B cell (primary cell): ENCODE measurements around the gene RABAC1. TPM values are rescaled to one million over a fixed set of nuclear protein-coding genes. Genes with fewer than 3 reads are reported as not detected.
"Not testable (repeated sequence)": the region's sequence is repeated elsewhere in the genome, so short reads cannot be mapped to it uniquely, and the experiment has no call there.

Experiments
- ATAC-seq: fragments of 200-7000 bp; cut with Tn5 transposase; one replicate; pipeline ENCODE4 v1.10.0; 2021; ENCODE audit warnings: low read depth, mild to moderate bottlenecking, moderate number of reproducible peaks, moderate library complexity
- CTCF ChIA-PET: fragments of 350-600 bp; sonication (Branson Sonifier 250); formaldehyde crosslinking; loops from one replicate; lab custom pipeline; 2021; ENCODE audit warnings: antibody characterized with exemption, inconsistent platforms; lab: Charles Lee
- POLR2A ChIA-PET: fragments of 350-600 bp; sonication (Branson Sonifier 250); formaldehyde crosslinking; loops from one replicate; lab custom pipeline; 2021; ENCODE audit warnings: antibody characterized with exemption; lab: Charles Lee
- DNase-seq: peaks from one replicate; pipeline ENCODE4 v3.0.0; 2013
- H2AFZ ChIP-seq: 2 replicates; pipeline ENCODE4 v1.6.1; 2012; ENCODE audit warnings: mild to moderate bottlenecking, low read depth, low read length; ENCODE audit not compliant: insufficient read depth, poor library complexity, severe bottlenecking
- H3K27ac ChIP-seq, 2 donors: 1 replicate in 1 of 2; 2 replicates in 1 of 2; pipeline ENCODE4 v1.5.1; 2012 to 2013; ENCODE audit warnings: low read length in 2 of 2, mild to moderate bottlenecking in 2 of 2, moderate library complexity in 1 of 2
- H3K27me3 ChIP-seq, 4 experiments: fragments of 200-600 bp in 1 of 4; sonication (generic) in 1 of 4; replicated peaks in 1 of 4; 1 replicate in 2 of 4; 2 replicates in 2 of 4; pipeline versions ENCODE4 v1.6.1 to v1.7.0; 2013 to 2016; ENCODE audit warnings: low read length in 3 of 4, mild to moderate bottlenecking in 2 of 4, mixed read lengths in 1 of 4, moderate library complexity in 1 of 4; ENCODE audit not compliant: insufficient read depth in 4 of 4, control insufficient read depth in 3 of 4; ENCODE audit errors: control extremely low read depth in 1 of 4
- H3K36me3 ChIP-seq, 2 experiments: replicated peaks in 1 of 2; 1 replicate in 1 of 2; 2 replicates in 1 of 2; pipeline versions ENCODE4 v1.6.1 to v1.7.1; 2013; ENCODE audit warnings: low read length in 1 of 2; ENCODE audit not compliant: insufficient read depth in 2 of 2, control insufficient read depth in 1 of 2; ENCODE audit errors: control extremely low read depth in 1 of 2, extremely low read depth in 1 of 2
- H3K4me1 ChIP-seq, 2 donors: fragments of 200-600 bp in 1 of 2; sonication (generic) in 1 of 2; 1 replicate in 1 of 2; 2 replicates in 1 of 2; pipeline versions ENCODE4 v1.5.1 to v1.6.1; 2013 to 2017; ENCODE audit warnings: low read length in 2 of 2; ENCODE audit not compliant: control insufficient read depth in 2 of 2, insufficient read depth in 2 of 2
- H3K4me2 ChIP-seq: replicated peaks from 2 replicates; pipeline ENCODE3; 2012; ENCODE audit warnings: mild to moderate bottlenecking, low read depth, low read length; ENCODE audit not compliant: poor library complexity, severe bottlenecking
- H3K4me3 ChIP-seq, 5 experiments: fragments of 200-600 bp in 1 of 5; sonication (generic) in 1 of 5; 1 replicate in 3 of 5; 2 replicates in 2 of 5; pipeline versions ENCODE4 v1.5.1 to v1.7.0; 2011 to 2016; ENCODE audit warnings: low read length in 4 of 5, mild to moderate bottlenecking in 4 of 5, low read depth in 2 of 5, control low read depth in 1 of 5, moderate library complexity in 1 of 5; ENCODE audit not compliant: insufficient read depth in 1 of 5; ENCODE audit errors: control extremely low read depth in 1 of 5, extremely low read depth in 1 of 5
- H3K79me2 ChIP-seq: fragments of 200-600 bp; sonication (generic); one replicate; pipeline ENCODE4 v1.6.0; 2016; ENCODE audit warnings: low read length; ENCODE audit not compliant: control insufficient read depth, insufficient read depth
- H3K9ac ChIP-seq: fragments of 200-600 bp; sonication (generic); 2 replicates; pipeline ENCODE4 v1.6.1; 2017; ENCODE audit warnings: mild to moderate bottlenecking, low read length, moderate library complexity
- H3K9me3 ChIP-seq, 3 donors: one replicate each; pipeline versions ENCODE4 v1.6.1 to v1.7.1; 2013; ENCODE audit warnings: low read length in 2 of 3; ENCODE audit not compliant: control insufficient read depth in 2 of 3, insufficient read depth in 1 of 3; ENCODE audit errors: control extremely low read depth in 1 of 3
- H4K20me1 ChIP-seq: 2 replicates; pipeline ENCODE4 v1.6.0; 2012; ENCODE audit warnings: mild to moderate bottlenecking, low read length; ENCODE audit not compliant: insufficient read depth, control insufficient read depth, poor library complexity, severe bottlenecking
- H3K27ac Mint-ChIP-seq: one replicate; pipeline ENCODE4 v1.8.0; 2021; ENCODE audit warnings: mixed read lengths
- H3K27me3 Mint-ChIP-seq: one replicate; pipeline ENCODE4 v1.8.0; 2021; ENCODE audit warnings: mixed read lengths
- H3K4me1 Mint-ChIP-seq: one replicate; pipeline ENCODE4 v1.8.0; 2021; ENCODE audit warnings: mixed read lengths
- H3K4me3 Mint-ChIP-seq: one replicate; pipeline ENCODE4 v1.8.0; 2021; ENCODE audit warnings: mixed read lengths
- H3K9me3 Mint-ChIP-seq: one replicate; pipeline ENCODE4 v1.8.0; 2022; ENCODE audit warnings: mixed read lengths; ENCODE audit not compliant: insufficient read depth
- CTCF ChIP-seq: fragments of 200-600 bp; IDR thresholded peaks from one replicate; pipeline ENCODE4 v1.8.0; 2022; ENCODE audit warnings: antibody characterized with exemption, mild to moderate bottlenecking
- EZH2 ChIP-seq: IDR thresholded peaks from 2 replicates; pipeline ENCODE4 v1.6.1; 2012; ENCODE audit warnings: borderline replicate concordance, low read depth, mild to moderate bottlenecking, moderate library complexity, low read length; ENCODE audit not compliant: insufficient read depth, poor library complexity, severe bottlenecking
- WGBS: methylation state at CpG from one replicate; pipeline ENCODE4 v1.1.5; 2013; ENCODE audit warnings: missing lambda C conversion rate; ENCODE audit not compliant: insufficient coverage; 5-methylcytosine and 5-hydroxymethylcytosine counted together
- intact Hi-C: fragments of 100-400 bp; cut with micrococcal nuclease; formaldehyde crosslinking; loops from one replicate; pipeline ENCODE4 v1.10.0; 2022
- polyA plus RNA-seq: library from polyadenylated mRNA; depleted of rRNA; stranded (reverse); fragments of >200 nt; gene quantifications from 2 replicates; pipeline ENCODE4 v1.2.3, GENCODE V29; 2012
- total RNA-seq, 2 donors: library from RNA; stranded (reverse); fragments of 120-200 nt in 1 of 2; gene quantifications; 1 replicate in 1 of 2; 2 replicates in 1 of 2; pipeline versions ENCODE4 v1.2.3 to v1.2.4, GENCODE V29; 2013 to 2022

Gene RABAC1
- total and polyA plus RNA-seq, 2 donors (not counting 1 experiment from before 2014, with no cell fraction given) = 146 to 190 TPM

DNA sequence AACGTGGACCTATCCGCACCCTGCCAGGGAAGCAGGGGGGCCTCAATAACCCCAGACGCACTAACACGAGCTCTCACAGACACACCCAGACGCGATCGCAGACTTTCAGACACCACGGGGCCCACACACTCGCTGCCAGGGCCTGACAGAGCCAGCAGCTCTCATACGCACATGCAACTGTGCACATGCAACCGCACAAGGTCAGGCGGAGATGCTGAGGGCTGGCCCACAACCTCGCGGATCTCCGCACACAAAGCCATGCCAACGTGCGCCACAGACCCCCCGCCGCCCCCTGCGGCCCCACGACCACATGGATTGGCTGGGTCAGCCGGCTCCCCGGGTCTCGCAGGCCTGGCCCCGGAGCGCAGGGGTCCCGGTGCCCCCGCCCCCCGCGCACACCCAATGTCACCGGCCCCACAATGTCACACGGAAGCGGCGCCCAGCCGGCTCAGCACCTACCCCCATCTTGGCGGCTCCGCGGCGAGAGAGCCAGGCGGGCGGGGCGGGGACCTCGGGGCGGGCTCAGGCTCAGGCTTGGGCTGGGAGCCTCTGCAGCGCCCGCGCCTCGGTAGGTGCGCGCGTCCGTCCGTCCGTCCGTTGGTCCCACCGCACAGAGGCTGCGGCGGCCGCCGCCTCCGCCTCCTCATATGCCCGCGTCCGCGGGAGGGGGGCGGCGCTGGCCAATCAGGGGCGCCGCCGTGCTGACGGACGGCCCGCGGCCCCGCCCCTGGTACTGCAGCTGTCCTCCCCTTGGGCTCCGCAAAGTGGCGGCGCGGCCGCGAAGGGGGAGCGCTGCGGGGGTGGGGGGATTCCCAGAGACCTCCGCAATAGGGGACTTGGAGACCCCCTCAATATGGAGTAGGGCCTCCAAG lies 34.7 kb upstream of the RABAC1 start, which contains the start of gene ATP1A3:
ATP1A3 (minus strand) TSS at position 619 of the 872 bp plus-strand sequence; CDS start at position 465, 154 bp downstream.
- Histone ChIP-seq H3K27me3 (peaks cover 0 to 55% (median 29%) of the 10 kb centered on the region in 4 experiments), H2AFZ (peak within 1 kb of the TSS; percentile 86), H3K4me2 (peak within 1 kb of the TSS; percentile 98), H3K9ac (peak within 1 kb of the TSS; percentile 77), H3K27ac (no peak within 1 kb of the TSS), H3K4me1 (peaks cover 29 to 30% of the 10 kb centered on the region in 2 donors), H3K4me3 (peak within 1 kb of the TSS; percentile 25 to 83 (median 56)), H4K20me1 (no peaks in the 10 kb centered on the region), H3K79me2 (no peaks in the 10 kb centered on the region), H3K36me3 (no peaks in the 10 kb centered on the region), H3K9me3 (peaks cover 0 to 16% (median 0%) of the 10 kb centered on the region in 3 donors)
- POLR2A ChIA-PET = no interaction called here
- Mint-ChIP-seq H3K9me3 (no peaks in the 10 kb centered on the region), H3K4me1 (peaks cover 40% of the 10 kb centered on the region), H3K4me3 (peak within 1 kb of the TSS; percentile 74), H3K27me3 (peaks cover 43% of the 10 kb centered on the region), H3K27ac (peak within 1 kb of the TSS; percentile 61)
- peak; percentile 79 for DNase-seq
- TF ChIP-seq CTCF = no peak
- no peak for TF ChIP-seq EZH2
- peak; percentile 91 for ATAC-seq
- under 1% methylated on average over 74 of the region's 84 CpGs for WGBS
- intact Hi-C loops = loop anchor here (1.0 kb wide), 1 partner anchor 35 kb away; the partner anchor contains the start of gene RABAC1
- CTCF ChIA-PET = no interaction called here

- Mint-ChIP-seq H3K27me3 (peaks cover 33% of the 10 kb centered on the region), H3K4me1 (peaks cover 29% of the 10 kb centered on the region), H3K4me3 (peak overlapping the region; percentile 74)
- peaks cover 14 to 16% of the 10 kb centered on the region in 2 donors for H3K4me1 ChIP-seq
- H3K79me2 ChIP-seq, H3K4me2 ChIP-seq, H3K27ac Mint-ChIP-seq, H3K9me3 Mint-ChIP-seq, H3K27ac ChIP-seq, CTCF ChIA-PET, ATAC-seq, H3K9ac ChIP-seq, DNase-seq, POLR2A ChIA-PET, H2AFZ ChIP-seq, H3K9me3 ChIP-seq, H3K36me3 ChIP-seq, H3K4me3 ChIP-seq, H4K20me1 ChIP-seq, intact Hi-C loops: not testable (repeated sequence)
- peaks cover 0 to 41% (median 22%) of the 10 kb centered on the region in 4 experiments for H3K27me3 ChIP-seq
- WGBS = over 99% methylated on average over 11 of the region's 11 CpGs
Observed at GRCh38 chr19:41991925-41992569, 32.9 kb upstream of the RABAC1 start.
